ENCODE data around the gene ACSS2.

The ACSS2 gene

GRCh38 chr20:34951252-34951651, 74.8 kb downstream of the ACSS2 start:
- DNase-seq (ENCODE audit: low spot score): peak; percentile 34

DNA sequence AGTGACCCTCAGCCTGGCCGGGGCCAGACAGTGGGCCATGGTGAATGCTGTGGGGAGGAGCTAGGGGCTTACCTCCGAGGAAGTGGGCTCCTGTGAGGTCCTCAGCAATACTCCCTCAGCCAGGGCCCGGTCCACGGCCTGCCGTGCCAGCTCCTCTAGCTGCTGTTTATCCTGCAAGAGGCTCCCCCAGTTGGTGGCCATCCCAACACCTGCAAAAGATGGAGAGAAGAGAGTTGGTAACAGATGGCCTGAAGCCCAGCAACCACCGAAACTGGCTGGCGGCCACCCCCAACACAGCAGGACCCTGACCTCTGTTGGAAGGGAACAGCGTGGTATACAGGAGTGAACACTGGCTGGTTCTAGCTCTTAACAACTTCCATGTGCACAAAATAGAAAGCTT, 75.2 kb downstream of the ACSS2 start:
- no peak for DNase-seq (ENCODE audit: low spot score)

GRCh38 chr20:34952671-34953070, 76.3 kb downstream of the ACSS2 start:
- DNase-seq (ENCODE audit: low spot score): no peak

DNA sequence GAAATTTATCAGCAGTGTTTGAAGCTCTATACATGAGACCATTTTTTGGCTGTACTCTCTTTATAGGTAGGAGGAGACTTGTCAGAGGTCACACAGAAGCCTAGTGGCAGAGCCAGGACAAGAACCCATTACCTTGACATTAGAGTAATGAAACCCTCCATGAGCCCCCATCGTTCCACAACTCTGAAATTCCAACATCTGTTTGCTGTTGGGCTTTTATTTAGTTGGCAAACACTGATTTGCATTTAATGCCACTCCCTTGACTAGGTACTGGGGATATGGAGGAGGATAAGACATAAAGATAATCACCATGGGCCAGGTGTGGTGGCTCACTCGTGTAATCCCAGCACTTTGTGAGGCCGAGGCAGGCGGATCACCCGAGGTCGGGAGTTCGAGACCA, 77.5 kb downstream of the ACSS2 start:
- no peak for DNase-seq (ENCODE audit: low spot score)

DNA sequence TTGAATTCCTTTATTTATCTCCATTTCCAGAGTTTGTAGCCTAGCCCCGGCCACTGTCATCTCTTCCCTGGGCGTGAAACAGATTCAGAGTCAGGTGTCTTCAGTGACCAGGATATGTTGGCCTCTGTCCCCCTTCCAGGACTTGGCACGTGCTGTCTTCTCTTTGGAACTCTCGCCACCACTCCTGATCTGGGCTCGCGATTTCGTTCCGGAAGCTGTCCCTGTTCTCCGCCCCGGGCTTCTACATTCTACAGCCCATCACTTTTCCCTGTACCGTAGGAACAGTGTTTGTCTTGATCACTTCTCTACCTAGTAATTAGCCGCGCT, 78.5 kb downstream of the ACSS2 start:
- DNase-seq (ENCODE audit: low spot score): no peak

DNA sequence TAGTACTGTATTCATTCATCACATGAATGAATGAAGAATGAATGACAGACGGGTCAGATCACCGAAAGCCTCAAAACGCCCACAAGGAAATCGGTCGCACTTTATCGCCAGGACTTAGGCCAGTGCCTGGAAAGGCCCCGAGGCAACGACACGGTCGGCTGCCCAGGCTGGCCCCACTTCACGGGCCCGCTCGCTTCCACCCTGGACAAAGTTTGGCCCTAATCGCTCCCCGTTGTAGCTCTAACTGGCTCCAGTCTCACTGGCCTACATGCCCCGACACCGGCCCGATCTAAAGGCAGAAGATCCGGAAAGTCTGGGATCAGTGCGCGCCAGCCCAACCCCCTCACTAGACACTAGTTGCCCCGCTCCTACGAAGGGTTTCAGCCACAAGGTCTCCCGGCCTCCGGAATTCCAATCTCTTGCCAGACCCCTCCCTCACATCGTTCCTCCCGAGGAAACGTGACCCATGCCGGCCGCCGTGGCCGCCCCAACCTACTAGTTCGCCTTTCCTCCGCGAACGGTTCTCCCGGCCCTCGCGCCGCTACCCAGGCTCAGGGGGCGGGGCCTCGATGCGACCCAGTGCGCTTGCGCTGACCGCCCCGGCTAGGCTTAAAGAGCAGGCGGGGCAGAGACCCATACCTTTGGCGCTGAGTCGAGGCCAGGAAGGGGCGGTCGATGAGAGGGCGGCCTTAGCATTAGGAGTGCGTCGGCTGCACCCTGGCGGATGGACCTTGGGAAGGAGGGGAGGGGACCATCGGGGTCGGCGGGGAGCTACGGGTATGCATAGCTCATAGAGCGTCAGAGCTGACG, 79.0 kb downstream of the ACSS2 start, which contains the start of the genes GSS and MYH7B:
TSS of gene GSS (minus strand) at position 576 of the 810 bp plus-strand sequence. CDS start 3,954 bp downstream, outside the sequence.
TSS of gene MYH7B (plus strand) at position 638 of the 810 bp plus-strand sequence. CDS start 22,138 bp downstream, outside the sequence.
- DNase-seq (ENCODE audit: low spot score): peak; percentile 96

DNA sequence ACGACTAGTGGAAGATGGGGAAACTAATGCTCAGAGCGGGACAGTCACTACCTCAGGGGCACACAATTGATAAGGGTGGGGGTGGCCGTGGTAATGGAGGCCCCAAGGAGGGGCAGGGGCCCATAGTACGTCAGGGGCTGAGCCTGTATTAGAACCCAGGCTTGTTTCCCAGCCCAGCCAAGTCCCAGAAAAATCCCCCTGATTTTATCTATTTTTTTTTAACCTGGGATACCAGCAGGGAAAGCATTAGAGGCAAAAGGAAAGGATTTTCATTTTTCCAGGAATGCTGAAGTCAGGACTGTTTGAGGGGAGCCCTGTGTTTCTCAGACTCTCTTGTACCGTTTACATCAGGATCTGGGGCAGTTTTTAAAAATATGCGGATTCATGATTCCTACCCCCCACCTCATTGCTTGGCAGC, 79.6 kb downstream of the ACSS2 start:
- DNase-seq (ENCODE audit: low spot score): no peak

GRCh38 chr20:34956751-34957472, 80.5 kb downstream of the ACSS2 start:
- no peak for DNase-seq (ENCODE audit: low spot score)

DNA sequence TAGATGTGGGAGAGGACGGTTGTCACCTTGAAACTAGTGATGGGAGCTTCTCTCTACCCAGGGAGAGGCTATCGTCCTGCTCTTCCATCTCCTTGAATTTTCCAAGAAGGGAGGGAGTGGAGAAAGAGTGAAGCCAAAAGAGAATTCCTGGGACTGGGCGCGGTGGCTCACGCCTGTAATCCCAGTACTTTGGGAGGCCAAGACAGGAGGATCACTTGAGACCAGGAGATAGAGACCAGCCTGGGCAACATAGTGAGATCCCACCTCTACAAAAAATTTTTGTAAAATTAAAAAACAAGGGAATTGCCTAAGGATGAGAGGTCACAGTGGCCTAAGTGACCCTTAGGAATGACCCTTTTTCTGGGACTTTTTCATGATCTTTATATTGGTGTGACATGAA, 88.1 kb downstream of the ACSS2 start:
- DNase-seq (ENCODE audit: low spot score): no peak

DNA sequence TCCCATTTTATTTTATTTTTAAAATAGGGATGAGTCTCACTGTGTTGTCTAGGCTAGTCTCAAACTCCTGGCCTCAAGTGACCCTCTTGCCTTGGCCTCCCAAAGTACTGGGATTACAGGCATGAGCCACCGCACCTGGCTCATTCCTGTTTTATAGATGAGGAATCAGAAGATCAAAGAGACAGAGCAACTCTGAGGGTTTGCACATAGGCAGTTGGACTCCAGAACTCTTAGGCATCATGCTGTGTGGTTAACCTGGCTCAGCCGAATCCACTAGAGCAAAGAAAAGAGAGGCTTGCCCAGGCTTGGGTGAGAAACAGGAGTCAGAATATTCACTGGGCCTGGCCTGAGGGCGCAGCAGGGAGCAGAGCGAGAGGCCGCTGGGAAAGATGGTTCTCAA, 88.6 kb downstream of the ACSS2 start:
- DNase-seq (ENCODE audit: low spot score): no peak

- DNase-seq (ENCODE audit: low spot score): no peak
Observed at GRCh38 chr20:34967421-34967820, 91.0 kb downstream of the ACSS2 start.

DNA sequence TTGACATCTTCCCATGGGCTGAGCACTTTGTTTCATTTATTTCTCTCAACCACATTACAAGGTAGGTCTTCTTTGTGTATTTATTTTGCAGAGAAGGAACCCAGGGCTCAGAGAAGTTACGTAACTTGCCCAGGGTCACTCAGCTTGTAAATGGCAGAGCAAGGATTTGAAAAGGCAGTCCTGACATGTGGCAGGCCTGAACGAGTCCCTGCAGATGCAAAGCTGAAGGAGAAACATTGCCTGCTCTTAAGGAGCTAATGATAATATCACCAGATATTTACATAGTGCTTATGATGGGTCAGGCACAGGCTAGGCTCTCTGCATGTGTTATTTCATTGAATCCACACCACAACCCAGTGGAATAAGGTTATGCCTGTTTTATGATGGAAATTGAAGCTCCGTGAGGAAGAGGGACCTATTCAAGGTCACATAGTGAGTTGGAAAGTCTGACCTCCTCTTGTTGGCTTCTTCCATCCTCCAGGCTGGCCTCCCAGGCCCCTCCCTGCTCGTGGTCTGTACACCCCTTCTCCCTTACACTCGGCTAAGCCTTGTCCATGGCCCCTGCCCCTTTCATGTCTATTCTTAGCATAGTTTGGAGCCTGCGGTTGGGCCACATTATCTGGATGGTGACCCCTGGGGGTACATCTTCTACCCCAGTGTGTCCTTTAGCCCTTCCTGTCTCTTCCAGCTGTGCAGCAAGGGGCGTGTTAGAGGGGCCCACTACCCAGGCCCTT, 91.8 kb downstream of the ACSS2 start:
- DNase-seq (ENCODE audit: low spot score): no peak

DNA sequence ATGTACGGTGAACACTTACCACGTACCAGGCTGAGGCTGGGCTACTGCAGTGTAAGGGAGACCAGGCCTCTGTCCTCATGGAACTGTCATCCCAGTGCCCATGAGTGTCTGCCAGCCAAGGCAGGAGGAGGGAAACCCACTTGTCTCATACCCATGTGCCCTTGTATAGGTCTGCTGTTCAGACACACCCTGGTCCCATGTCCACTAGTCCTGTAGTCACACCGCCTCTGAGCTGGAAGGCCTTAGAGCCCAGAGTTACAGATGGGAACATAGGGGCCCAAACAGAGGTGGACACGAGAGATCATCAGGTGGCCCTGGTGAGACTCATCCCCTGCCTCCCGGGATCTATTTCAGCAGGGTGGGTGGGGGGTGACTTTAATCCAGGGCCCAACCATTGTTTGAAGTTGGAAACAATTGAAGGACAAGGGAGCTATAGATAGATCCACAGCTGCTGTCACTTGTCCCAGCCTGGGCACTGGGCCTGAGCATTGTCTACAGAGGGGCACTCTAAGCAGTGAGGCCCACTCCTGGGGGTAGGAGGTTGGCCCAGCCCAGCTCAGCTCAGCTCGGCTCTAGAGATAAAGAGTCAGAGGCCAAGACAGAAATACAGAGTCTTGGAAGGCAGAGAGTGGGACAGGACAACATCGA, 93.9 kb downstream of the ACSS2 start:
- DNase-seq (ENCODE audit: low spot score): no peak

DNA sequence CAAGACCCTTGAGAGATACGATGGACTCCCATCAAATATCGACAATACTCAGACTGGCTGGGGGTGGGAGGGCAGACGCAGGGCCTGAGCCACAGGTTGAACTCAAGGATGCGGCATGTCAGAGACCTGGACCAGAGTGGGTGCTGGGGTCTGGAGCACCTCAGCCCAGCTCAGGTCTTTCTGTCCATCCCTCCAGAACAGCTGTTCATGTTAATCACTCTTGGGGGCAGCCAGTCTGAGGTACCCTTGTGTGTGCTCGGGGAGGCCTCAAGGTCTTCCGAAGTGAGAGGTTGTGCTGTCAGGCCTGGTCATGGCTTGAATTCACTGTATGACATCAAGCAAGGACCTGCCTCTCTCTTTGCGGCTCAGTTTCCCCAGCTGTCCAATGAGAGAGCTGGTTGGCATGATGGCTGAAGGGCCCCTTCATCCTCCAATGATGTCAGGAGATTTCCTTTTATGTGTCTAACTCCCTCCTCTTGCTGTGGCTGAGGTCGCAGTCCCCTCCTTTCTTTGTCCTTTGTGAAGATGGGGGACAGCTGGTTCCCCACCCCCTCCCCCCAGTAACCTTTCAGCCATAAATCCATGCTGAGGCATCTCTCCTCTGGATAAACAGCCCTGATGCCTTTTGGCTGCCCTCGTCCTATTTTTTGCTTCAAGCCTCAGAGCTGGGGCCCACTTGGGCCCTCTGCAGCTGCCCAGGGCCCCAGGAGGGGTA, 94.6 kb downstream of the ACSS2 start:
- no peak for DNase-seq (ENCODE audit: low spot score)

GRCh38 chr20:34971561-34972235, 95.3 kb downstream of the ACSS2 start:
- DNase-seq (ENCODE audit: low spot score): no peak

GRCh38 chr20:34974246-34974645, 97.8 kb downstream of the ACSS2 start:
- no peak for DNase-seq (ENCODE audit: low spot score)

GRCh38 chr20:34976286-34976685, 99.9 kb downstream of the ACSS2 start:
- no peak for DNase-seq (ENCODE audit: low spot score)
